Glutamatergic neuron (in vitro differentiated cells): ENCODE results near the gene KRTAP10-9. TPM values are rescaled to one million over a fixed set of nuclear protein-coding genes. Genes with fewer than 3 reads are reported as not detected.
"Not testable (repeated sequence)": the region's sequence is repeated elsewhere in the genome, so short reads cannot be mapped to it uniquely, and the experiment has no call there.

Source experiments
- DNase-seq: peaks from one replicate; pipeline ENCODE4 v3.0.0; 2022
- H3K27ac Mint-ChIP-seq: one replicate; pipeline ENCODE4 v1.8.0; 2020; ENCODE audit warnings: mild to moderate bottlenecking, mixed read lengths, inconsistent platforms; ENCODE audit not compliant: unreplicated experiment
- H3K27me3 Mint-ChIP-seq: one replicate; pipeline ENCODE4 v1.8.0; 2020; ENCODE audit warnings: mild to moderate bottlenecking, moderate library complexity, mixed read lengths, inconsistent platforms; ENCODE audit not compliant: unreplicated experiment
- H3K36me3 Mint-ChIP-seq: one replicate; pipeline ENCODE4 v1.8.0; 2020; ENCODE audit warnings: mild to moderate bottlenecking, mixed read lengths, inconsistent platforms; ENCODE audit not compliant: unreplicated experiment
- H3K4me1 Mint-ChIP-seq: one replicate; pipeline ENCODE4 v1.8.0; 2020; ENCODE audit warnings: mild to moderate bottlenecking, low read depth, mixed read lengths, inconsistent platforms; ENCODE audit not compliant: unreplicated experiment
- H3K4me3 Mint-ChIP-seq: one replicate; pipeline ENCODE4 v1.8.0; 2020; ENCODE audit warnings: mild to moderate bottlenecking, mixed read lengths, inconsistent platforms; ENCODE audit not compliant: unreplicated experiment
- H3K9me3 Mint-ChIP-seq: one replicate; pipeline ENCODE4 v1.8.0; 2020; ENCODE audit warnings: mild to moderate bottlenecking, moderate library complexity, mixed read lengths, inconsistent platforms; ENCODE audit not compliant: unreplicated experiment
- total RNA-seq: library from RNA; stranded (reverse); fragmentation: NEBNext Ultra II Directional; extraction: Animal tissue kit (Norgen Biotek cat#: 25700); gene quantifications from one replicate; pipeline ENCODE4 v1.2.1, GENCODE V29; 2021; ENCODE audit not compliant: unreplicated experiment
- TF ChIP-seq, protein P1 (sequence below): fragments of 200-600 bp; sonication (generic); IDR thresholded peaks from one replicate; pipeline ENCODE4 v1.5.0; 2021; ENCODE audit not compliant: partially characterized antibody, unreplicated experiment

The KRTAP10-9 gene
- total RNA-seq, 1 donor from 2014 or later = not detected

DNA sequence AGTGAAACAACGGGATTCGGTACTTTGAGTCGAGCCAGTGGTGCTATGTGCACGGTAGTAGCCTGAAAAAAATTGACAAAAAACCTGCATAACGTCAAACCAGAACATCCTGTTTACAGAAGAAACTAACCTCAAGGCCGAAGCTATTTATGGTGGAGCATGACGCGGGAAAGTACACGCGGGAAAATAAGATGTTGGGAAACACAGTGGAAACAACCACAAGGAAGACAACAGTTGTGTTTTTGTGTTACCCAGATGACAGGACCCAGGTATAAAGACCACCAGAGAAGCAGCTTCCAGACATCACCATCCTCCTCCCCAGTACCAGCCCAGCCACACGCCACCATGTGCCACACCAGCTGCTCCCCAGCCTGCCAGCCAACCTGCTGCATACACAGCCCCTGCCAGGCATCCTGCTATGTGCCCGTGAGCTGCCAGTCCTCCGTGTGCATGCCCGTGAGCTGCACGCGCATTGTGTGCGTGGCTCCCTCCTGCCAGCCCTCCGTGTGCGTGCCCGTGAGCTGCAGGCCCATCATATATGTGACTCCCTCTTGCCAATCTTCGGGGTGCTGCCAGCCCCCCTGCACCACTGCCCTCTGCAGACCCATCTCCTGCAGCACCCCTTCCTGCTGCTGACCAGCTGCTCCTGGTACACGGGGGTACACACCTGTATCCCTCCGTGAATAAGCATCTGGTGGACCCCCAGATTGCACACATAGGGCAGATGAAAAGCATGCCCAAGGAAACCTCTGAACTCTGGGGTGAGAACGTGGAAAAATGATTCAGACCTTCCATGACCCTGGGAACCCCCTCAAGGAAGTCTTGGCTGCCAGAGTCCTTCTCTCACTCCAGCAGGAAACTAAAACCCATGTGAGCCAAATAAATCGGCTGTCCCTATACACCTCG, 31.0 kb downstream of the KRTAP10-9 start, which contains the start of gene KRTAP12-3:
TSS of gene KRTAP12-3 (plus strand) at position 298 of the 906 bp plus-strand sequence. CDS start at position 346, 48 bp downstream.
- Mint-ChIP-seq H3K27ac (no peak within 1 kb of the TSS), H3K4me3 (no peak within 1 kb of the TSS), H3K4me1 (peaks cover 3% of the 10 kb centered on the region), H3K9me3 (peaks cover 11% of the 10 kb centered on the region), H3K36me3 (peaks cover 32% of the 10 kb centered on the region), H3K27me3 (no peaks in the 10 kb centered on the region)
- no peak for DNase-seq
- TF ChIP-seq, protein P1, sequence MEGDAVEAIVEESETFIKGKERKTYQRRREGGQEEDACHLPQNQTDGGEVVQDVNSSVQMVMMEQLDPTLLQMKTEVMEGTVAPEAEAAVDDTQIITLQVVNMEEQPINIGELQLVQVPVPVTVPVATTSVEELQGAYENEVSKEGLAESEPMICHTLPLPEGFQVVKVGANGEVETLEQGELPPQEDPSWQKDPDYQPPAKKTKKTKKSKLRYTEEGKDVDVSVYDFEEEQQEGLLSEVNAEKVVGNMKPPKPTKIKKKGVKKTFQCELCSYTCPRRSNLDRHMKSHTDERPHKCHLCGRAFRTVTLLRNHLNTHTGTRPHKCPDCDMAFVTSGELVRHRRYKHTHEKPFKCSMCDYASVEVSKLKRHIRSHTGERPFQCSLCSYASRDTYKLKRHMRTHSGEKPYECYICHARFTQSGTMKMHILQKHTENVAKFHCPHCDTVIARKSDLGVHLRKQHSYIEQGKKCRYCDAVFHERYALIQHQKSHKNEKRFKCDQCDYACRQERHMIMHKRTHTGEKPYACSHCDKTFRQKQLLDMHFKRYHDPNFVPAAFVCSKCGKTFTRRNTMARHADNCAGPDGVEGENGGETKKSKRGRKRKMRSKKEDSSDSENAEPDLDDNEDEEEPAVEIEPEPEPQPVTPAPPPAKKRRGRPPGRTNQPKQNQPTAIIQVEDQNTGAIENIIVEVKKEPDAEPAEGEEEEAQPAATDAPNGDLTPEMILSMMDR = no peak

DNA sequence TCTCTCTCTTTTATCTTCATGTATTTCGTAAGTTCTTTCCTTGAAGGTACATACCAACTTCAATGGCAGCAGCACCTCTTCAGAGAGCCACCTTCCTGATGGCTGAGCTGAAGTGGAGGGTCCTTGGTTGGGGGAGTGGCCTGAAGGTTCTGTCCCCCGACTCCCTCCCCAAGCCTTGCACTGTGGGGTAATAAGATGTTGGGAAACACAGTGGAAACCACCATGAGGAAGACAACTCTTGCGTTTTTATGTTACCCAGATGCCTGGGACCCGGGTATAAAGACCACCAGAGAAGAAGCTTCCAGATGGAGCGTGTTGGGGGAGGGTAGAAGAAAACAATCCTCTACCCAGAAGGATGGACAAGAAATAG, 31.6 kb downstream of the KRTAP10-9 start:
- Mint-ChIP-seq H3K27me3 (no peaks in the 10 kb centered on the region), H3K9me3 (peaks cover 11% of the 10 kb centered on the region), H3K4me1 (peaks cover 3% of the 10 kb centered on the region), H3K36me3 (peaks cover 32% of the 10 kb centered on the region), H3K27ac (no peak overlapping the region), H3K4me3 (no peak overlapping the region)
- no peak for DNase-seq
- TF ChIP-seq, protein P1 = no peak

DNA sequence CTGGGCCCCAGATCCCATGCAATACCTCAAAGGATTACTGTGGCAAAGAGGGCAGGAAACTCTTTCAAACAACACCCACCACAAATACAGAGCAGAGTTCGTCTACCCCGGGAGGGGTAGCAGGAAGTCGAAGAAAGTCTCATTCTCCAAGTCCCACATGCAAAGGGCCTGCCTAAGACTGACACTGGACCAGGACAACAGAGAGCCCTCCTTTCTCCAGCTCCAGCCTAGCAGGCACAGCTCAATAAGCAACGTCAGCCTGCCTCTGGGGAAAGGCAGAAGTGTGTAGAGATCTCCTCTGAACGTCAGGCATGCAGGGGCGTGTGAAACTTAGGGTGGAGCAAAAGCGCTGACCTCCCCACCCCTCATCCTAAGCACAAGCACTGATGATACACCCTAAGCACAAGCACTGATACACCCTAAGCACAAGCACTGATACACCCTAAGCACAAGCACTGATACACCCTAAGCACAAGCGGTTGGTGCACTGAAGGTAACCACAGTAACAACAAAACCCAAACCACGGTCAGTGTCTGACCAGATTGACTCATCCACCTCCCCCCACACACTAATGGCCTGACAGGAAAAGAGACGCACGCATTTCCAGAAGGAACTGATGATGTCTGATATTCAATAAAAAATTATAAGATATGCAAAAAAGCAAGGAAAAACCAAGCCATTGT, 32.2 kb downstream of the KRTAP10-9 start:
- H3K4me1 Mint-ChIP-seq = peaks cover 3% of the 10 kb centered on the region

GRCh38 chr21:44661567-44661966, 34.7 kb downstream of the KRTAP10-9 start:
- not testable (repeated sequence) for DNase-seq, H3K4me3 Mint-ChIP-seq, H3K27ac Mint-ChIP-seq

More for the DNA sequence above, 32.2 kb downstream of the KRTAP10-9 start:
- H3K4me3 Mint-ChIP-seq = no peak overlapping the region
- no peaks in the 10 kb centered on the region for H3K27me3 Mint-ChIP-seq
- peaks cover 7% of the 10 kb centered on the region for H3K9me3 Mint-ChIP-seq
- no peak overlapping the region for H3K27ac Mint-ChIP-seq
- peaks cover 32% of the 10 kb centered on the region for H3K36me3 Mint-ChIP-seq
- TF ChIP-seq, protein P1 = no peak
- DNase-seq = no peak

DNA sequence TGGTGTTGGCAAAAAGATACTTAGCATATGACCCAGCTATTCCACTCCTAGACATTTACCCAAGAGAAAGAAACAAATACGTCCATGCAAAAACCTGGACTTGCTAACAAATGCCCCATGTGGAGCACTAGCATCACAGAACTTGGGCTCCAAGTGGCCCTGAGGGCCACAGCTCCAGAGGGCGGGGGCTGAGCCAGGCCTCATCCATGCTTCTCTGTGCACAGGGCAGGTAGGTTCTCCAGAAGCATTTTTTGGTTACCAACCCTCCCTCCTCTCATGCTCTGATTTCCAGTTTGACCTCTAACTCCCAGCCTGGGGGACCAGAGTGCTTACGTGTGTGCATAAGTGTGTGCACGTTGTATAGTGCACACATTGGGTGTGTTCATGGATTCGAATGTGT, 37.8 kb downstream of the KRTAP10-9 start:
- H3K9me3 Mint-ChIP-seq = peaks cover 4% of the 10 kb centered on the region
- TF ChIP-seq, protein P1 = no peak
- H3K4me1 Mint-ChIP-seq = no peaks in the 10 kb centered on the region
- DNase-seq = no peak
- H3K27ac Mint-ChIP-seq = no peak overlapping the region
- H3K27me3 Mint-ChIP-seq = peaks cover 2% of the 10 kb centered on the region
- H3K4me3 Mint-ChIP-seq = no peak overlapping the region
- H3K36me3 Mint-ChIP-seq = peaks cover 16% of the 10 kb centered on the region

More at GRCh38 chr21:44661567-44661966, 34.7 kb downstream of the KRTAP10-9 start:
- not testable (repeated sequence) for H3K9me3 Mint-ChIP-seq, H3K4me1 Mint-ChIP-seq, H3K27me3 Mint-ChIP-seq
- H3K36me3 Mint-ChIP-seq = peaks cover 25% of the 10 kb centered on the region
